Osteoblast (primary cell): Measurements from ENCODE around the gene MYCL. TPM values are rescaled to one million over a fixed set of nuclear protein-coding genes. Genes with fewer than 3 reads are reported as not detected.

Source experiments
- DNase-seq: peaks from one replicate; pipeline ENCODE4 v3.0.0; 2011; ENCODE audit warnings: low spot score, mixed read lengths; ENCODE audit not compliant: insufficient read length; ENCODE audit errors: missing footprints
- H2AFZ ChIP-seq: 2 replicates; pipeline ENCODE4 v1.6.0; 2011; ENCODE audit warnings: mild to moderate bottlenecking, low read length
- H3K27ac ChIP-seq: 2 replicates; pipeline ENCODE4 v1.5.1; 2011; ENCODE audit warnings: mild to moderate bottlenecking, low read depth, low read length, moderate library complexity
- H3K27me3 ChIP-seq: 2 replicates; pipeline ENCODE4 v1.6.0; 2012; ENCODE audit warnings: mild to moderate bottlenecking, control low read depth, inconsistent platforms, low read length, moderate library complexity; ENCODE audit not compliant: insufficient read depth
- H3K36me3 ChIP-seq: 2 replicates; pipeline ENCODE4 v1.5.1; 2011; ENCODE audit warnings: mild to moderate bottlenecking, low read length, control low read depth, moderate library complexity; ENCODE audit not compliant: insufficient read depth
- H3K4me1 ChIP-seq: 2 replicates; pipeline ENCODE4 v1.5.1; 2011; ENCODE audit warnings: mild to moderate bottlenecking, low read length, control low read depth, moderate library complexity; ENCODE audit not compliant: insufficient read depth
- H3K4me2 ChIP-seq: 2 replicates; pipeline ENCODE4 v1.6.0; 2011; ENCODE audit warnings: mild to moderate bottlenecking, low read length; ENCODE audit not compliant: insufficient read depth
- H3K4me3 ChIP-seq: fragments of 200-600 bp; sonication (generic); 3 replicates; pipeline ENCODE4 v1.5.1; 2012; ENCODE audit warnings: mild to moderate bottlenecking, low read length, inconsistent platforms; ENCODE audit not compliant: insufficient read depth
- H3K79me2 ChIP-seq: 2 replicates; pipeline ENCODE4 v1.6.0; 2012; ENCODE audit warnings: mild to moderate bottlenecking, low read length, control low read depth, inconsistent platforms; ENCODE audit not compliant: insufficient read depth
- H3K9me3 ChIP-seq: 2 replicates; pipeline ENCODE4 v1.5.1; 2011; ENCODE audit warnings: low read depth, low read length, control low read depth
- H4K20me1 ChIP-seq: 2 replicates; pipeline ENCODE4 v1.6.0; 2012; ENCODE audit warnings: mild to moderate bottlenecking, low read length, control low read depth; ENCODE audit not compliant: insufficient read depth
- CTCF ChIP-seq: IDR thresholded peaks from 2 replicates; pipeline ENCODE4 v1.5.1; 2011; ENCODE audit warnings: mild to moderate bottlenecking, low read depth, low read length, moderate library complexity; ENCODE audit errors: extremely low read depth
- total RNA-seq: library from RNA; depleted of rRNA; stranded (reverse); fragments of >200 nt; gene quantifications from 2 replicates; pipeline ENCODE4 v1.2.3, GENCODE V29; 2012

The MYCL gene
- total RNA-seq, 1 donor, result 0.72 TPM

- Histone ChIP-seq H3K4me2 (peak overlapping the region; percentile 88), H3K79me2 (no peaks in the 10 kb centered on the region), H3K4me3 (peak overlapping the region; percentile 73), H3K36me3 (no peaks in the 10 kb centered on the region), H2AFZ (peak overlapping the region; percentile 75), H4K20me1 (no peaks in the 10 kb centered on the region), H3K27me3 (peaks cover 29% of the 10 kb centered on the region), H3K27ac (no peak overlapping the region), H3K4me1 (peaks cover 18% of the 10 kb centered on the region), H3K9me3 (no peaks in the 10 kb centered on the region)
- DNase-seq, result peak; percentile 94
- no peak for TF ChIP-seq CTCF
These were observed 854 bp downstream of the MYCL start for GRCh38 chr1:39900662-39901463.

GRCh38 chr1:39899611-39900538 is 1.8 kb downstream of the MYCL start:
- Histone ChIP-seq H3K4me1 (peaks cover 23% of the 10 kb centered on the region), H3K27me3 (peaks cover 29% of the 10 kb centered on the region), H4K20me1 (no peaks in the 10 kb centered on the region), H2AFZ (no peak overlapping the region), H3K79me2 (no peaks in the 10 kb centered on the region), H3K4me3 (no peak overlapping the region), H3K27ac (no peak overlapping the region), H3K4me2 (no peak overlapping the region), H3K36me3 (no peaks in the 10 kb centered on the region), H3K9me3 (no peaks in the 10 kb centered on the region)
- no peak for TF ChIP-seq CTCF
- peak; percentile 56 for DNase-seq

GRCh38 chr1:39898648-39899603 is 2.8 kb downstream of the MYCL start:
- H2AFZ ChIP-seq, result no peak overlapping the region
- no peaks in the 10 kb centered on the region for H4K20me1 ChIP-seq
- H3K9me3 ChIP-seq, result no peaks in the 10 kb centered on the region
- no peak for TF ChIP-seq CTCF
- peaks cover 25% of the 10 kb centered on the region for H3K4me1 ChIP-seq
- H3K79me2 ChIP-seq, result no peaks in the 10 kb centered on the region
- H3K27me3 ChIP-seq, result peaks cover 31% of the 10 kb centered on the region
- H3K4me3 ChIP-seq, result no peak overlapping the region
- H3K36me3 ChIP-seq, result no peaks in the 10 kb centered on the region
- no peak overlapping the region for H3K4me2 ChIP-seq
- H3K27ac ChIP-seq, result no peak overlapping the region
- DNase-seq, result peak; percentile 81
